Activated B cell treated with CpG ODN at 0.5 μM for 24 hours (primary cell): ENCODE data around the gene TMEM95. TPM values are rescaled to one million over a fixed set of nuclear protein-coding genes. Genes with fewer than 3 reads are reported as not detected.
"Not testable (repeated sequence)": the region's sequence is repeated elsewhere in the genome, so short reads cannot be mapped to it uniquely, and the experiment has no call there.

ENCODE experiments used
- ATAC-seq: fragments of 200-7000 bp; cut with Tn5 transposase; one replicate; pipeline ENCODE4 v1.10.0; 2021; ENCODE audit warnings: low read depth, mild to moderate bottlenecking, moderate library complexity
- CTCF ChIA-PET: fragments of 350-600 bp; sonication (Branson Sonifier 250); formaldehyde crosslinking; loops from one replicate; lab custom pipeline; 2021; ENCODE audit warnings: antibody characterized with exemption; lab: Charles Lee
- POLR2A ChIA-PET: fragments of 350-600 bp; sonication (Branson Sonifier 250); formaldehyde crosslinking; loops from one replicate; lab custom pipeline; 2021; ENCODE audit warnings: antibody characterized with exemption; lab: Charles Lee
- DNase-seq: peaks from one replicate; pipeline ENCODE4 v3.0.0; 2022
- H3K27ac Mint-ChIP-seq: one replicate; pipeline ENCODE4 v1.8.0; 2020; ENCODE audit warnings: mixed read lengths
- H3K27me3 Mint-ChIP-seq: one replicate; pipeline ENCODE4 v1.8.0; 2021; ENCODE audit warnings: mixed read lengths
- H3K36me3 Mint-ChIP-seq: one replicate; pipeline ENCODE4 v1.8.0; 2021; ENCODE audit warnings: low read depth, mixed read lengths
- H3K4me1 Mint-ChIP-seq: one replicate; pipeline ENCODE4 v1.8.0; 2021; ENCODE audit warnings: mixed read lengths
- H3K4me3 Mint-ChIP-seq: one replicate; pipeline ENCODE4 v1.8.0; 2020; ENCODE audit warnings: mild to moderate bottlenecking, mixed read lengths
- H3K9me3 Mint-ChIP-seq: one replicate; pipeline ENCODE4 v1.8.0; 2020; ENCODE audit warnings: mixed read lengths
- CTCF ChIP-seq: fragments of 200-600 bp; IDR thresholded peaks from one replicate; pipeline ENCODE4 v1.8.0; 2022; ENCODE audit warnings: antibody characterized with exemption, mild to moderate bottlenecking
- intact Hi-C: fragments of 100-400 bp; cut with micrococcal nuclease; formaldehyde crosslinking; loops from one replicate; pipeline ENCODE4 v1.15.1; 2024
- total RNA-seq: library from RNA; stranded (reverse); gene quantifications from 2 replicates; pipeline ENCODE4 v1.2.3, GENCODE V29; 2022

TMEM95 gene
- total RNA-seq, 1 donor from 2014 or later, result not detected

DNA sequence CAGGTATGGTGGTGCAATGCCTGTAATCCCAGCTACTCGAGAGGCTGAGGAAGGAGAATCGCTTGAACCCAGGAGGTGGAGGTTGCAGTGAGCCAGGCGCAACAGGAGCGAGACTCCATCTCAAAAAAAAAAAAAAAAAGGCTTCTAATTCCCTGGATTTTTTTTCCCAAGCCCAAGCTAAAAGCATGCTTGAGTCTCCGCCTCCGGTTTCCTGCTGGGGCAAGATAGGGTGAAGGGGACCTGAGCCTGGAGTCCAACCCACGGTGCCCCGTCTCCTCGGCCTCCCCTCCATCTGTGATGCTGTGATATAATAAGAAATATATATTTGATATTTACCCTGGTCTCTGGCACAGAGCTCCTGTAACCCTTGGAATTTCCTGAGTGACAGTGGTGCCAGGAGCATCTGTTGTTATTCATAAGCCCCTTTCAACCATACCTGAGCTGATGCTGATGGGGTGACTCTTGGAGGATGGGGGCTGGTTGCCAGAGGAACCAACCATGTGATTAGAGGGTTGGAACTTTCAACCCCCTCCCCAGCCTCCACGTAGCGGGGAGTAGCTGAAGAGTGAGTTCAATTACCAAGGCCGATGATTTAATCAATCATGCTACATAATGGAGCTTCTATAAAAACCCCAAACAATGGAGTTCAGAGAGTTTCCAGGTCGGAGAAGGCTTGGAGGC, 13.1 kb downstream of the TMEM95 start:
- Mint-ChIP-seq H3K9me3 (no peaks in the 10 kb centered on the region), H3K4me1 (no peaks in the 10 kb centered on the region)
- POLR2A ChIA-PET, result no interaction called here

GRCh38 chr17:7368599-7368994, 13.6 kb downstream of the TMEM95 start:
- H3K4me3 Mint-ChIP-seq, intact Hi-C loops, H3K27me3 Mint-ChIP-seq, POLR2A ChIA-PET, H3K27ac Mint-ChIP-seq, DNase-seq, CTCF ChIA-PET, H3K36me3 Mint-ChIP-seq, ATAC-seq, H3K4me1 Mint-ChIP-seq, H3K9me3 Mint-ChIP-seq: not testable (repeated sequence)

More for the DNA sequence above, 13.1 kb downstream of the TMEM95 start:
- ATAC-seq (no peak), DNase-seq (no peak)
- H3K27me3 Mint-ChIP-seq, result no peaks in the 10 kb centered on the region
- CTCF ChIA-PET, result no interaction called here
- no peak overlapping the region for H3K27ac Mint-ChIP-seq
- H3K36me3 Mint-ChIP-seq, result no peaks in the 10 kb centered on the region
- intact Hi-C loops, result no loop called here
- TF ChIP-seq CTCF, result no peak
- no peak overlapping the region for H3K4me3 Mint-ChIP-seq

DNA sequence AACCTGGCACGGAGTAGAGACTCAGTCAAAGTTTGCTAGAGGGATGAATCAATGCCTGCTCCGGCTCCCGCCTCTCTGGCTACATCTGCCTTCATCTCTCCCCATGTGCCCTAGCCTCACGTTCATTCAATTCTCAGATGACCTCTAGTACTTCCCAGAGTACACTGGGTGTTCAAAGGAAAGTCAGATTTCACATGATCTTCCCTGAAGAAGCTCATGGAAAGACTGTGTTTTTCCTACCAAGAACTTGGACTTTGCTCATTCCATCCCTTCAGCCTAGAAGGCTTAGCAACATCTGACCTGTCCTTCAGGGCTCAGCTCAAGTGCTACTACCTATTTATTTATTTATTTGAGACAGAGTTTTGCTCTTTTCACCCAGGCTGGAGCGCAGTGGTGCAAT, 14.9 kb downstream of the TMEM95 start:
- ATAC-seq (no peak), DNase-seq (no peak)
- Mint-ChIP-seq H3K4me3 (no peak overlapping the region), H3K27ac (no peak overlapping the region), H3K27me3 (no peaks in the 10 kb centered on the region), H3K36me3 (no peaks in the 10 kb centered on the region), H3K4me1 (no peaks in the 10 kb centered on the region), H3K9me3 (no peaks in the 10 kb centered on the region)
- CTCF ChIA-PET, result no interaction called here
- no peak for TF ChIP-seq CTCF
- POLR2A ChIA-PET, result no interaction called here
- intact Hi-C loops, result no loop called here

DNA sequence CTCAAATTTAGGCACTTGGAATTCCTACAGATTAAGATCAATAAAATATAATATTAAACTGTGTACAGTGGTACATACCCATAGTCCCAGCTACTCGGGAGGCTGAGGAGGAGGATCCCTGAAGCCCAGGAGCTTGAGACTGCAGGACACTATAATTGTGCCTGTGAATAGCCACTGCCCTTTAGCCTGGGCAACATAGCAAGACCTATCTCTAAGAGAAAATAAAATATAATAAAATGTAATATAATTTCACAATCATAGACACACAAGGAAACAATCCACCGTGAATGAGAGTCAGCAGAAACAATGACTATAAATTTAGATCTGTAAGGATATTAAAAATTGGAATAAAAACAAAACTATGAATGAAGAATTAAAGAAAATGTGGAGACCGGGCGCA, 15.9 kb downstream of the TMEM95 start:
- DNase-seq (no peak), ATAC-seq (no peak)
- Mint-ChIP-seq H3K4me3 (no peak overlapping the region), H3K9me3 (no peaks in the 10 kb centered on the region), H3K27me3 (no peaks in the 10 kb centered on the region), H3K27ac (no peak overlapping the region), H3K4me1 (no peaks in the 10 kb centered on the region), H3K36me3 (no peaks in the 10 kb centered on the region)
- TF ChIP-seq CTCF, result no peak
- CTCF ChIA-PET, result no interaction called here
- POLR2A ChIA-PET, result no interaction called here
- intact Hi-C loops, result no loop called here

DNA sequence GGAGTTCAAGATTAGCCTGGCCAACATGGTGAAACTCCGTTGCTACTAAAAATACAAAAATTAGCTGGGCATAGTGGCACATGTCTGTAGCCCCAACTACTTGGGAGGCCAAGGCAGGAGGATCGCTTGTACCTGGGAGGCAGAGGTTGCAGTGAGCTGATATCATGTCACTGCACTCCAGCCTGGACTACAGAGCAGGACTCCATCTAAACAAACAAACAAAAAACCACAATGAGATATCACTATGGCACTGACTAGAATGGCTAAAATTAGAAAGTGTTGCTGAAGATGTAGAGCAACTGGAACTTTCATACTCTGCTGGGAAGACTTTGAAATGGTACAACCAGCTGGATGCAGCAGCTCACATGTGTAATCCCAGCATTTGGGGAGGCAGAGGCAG, 19.4 kb downstream of the TMEM95 start:
- ChIA-PET CTCF (interaction anchor here (2.2 kb wide), 1 partner anchor 19 kb away, joined by 6 read pairs; the partner anchor contains the start of gene TMEM95), POLR2A (no interaction called here)
- Mint-ChIP-seq H3K27ac (no peak overlapping the region), H3K4me1 (no peaks in the 10 kb centered on the region), H3K27me3 (peaks cover 7% of the 10 kb centered on the region), H3K4me3 (no peak overlapping the region), H3K36me3 (no peaks in the 10 kb centered on the region), H3K9me3 (peaks cover 4% of the 10 kb centered on the region)
- ATAC-seq (no peak), DNase-seq (no peak)
- intact Hi-C loops, result no loop called here
- TF ChIP-seq CTCF, result no peak

GRCh38 chr17:7379134-7379533, 24.2 kb downstream of the TMEM95 start:
- CTCF ChIA-PET, result no interaction called here
- TF ChIP-seq CTCF, result no peak
- POLR2A ChIA-PET, result no interaction called here
- Mint-ChIP-seq H3K4me3 (no peak overlapping the region), H3K27me3 (peaks cover 32% of the 10 kb centered on the region), H3K36me3 (no peaks in the 10 kb centered on the region), H3K9me3 (peaks cover 4% of the 10 kb centered on the region), H3K4me1 (peaks cover 4% of the 10 kb centered on the region), H3K27ac (no peak overlapping the region)
- intact Hi-C loops, result no loop called here
- DNase-seq (no peak), ATAC-seq (no peak)
